Measurements from ENCODE around the gene PHC2.

Gene PHC2

DNA sequence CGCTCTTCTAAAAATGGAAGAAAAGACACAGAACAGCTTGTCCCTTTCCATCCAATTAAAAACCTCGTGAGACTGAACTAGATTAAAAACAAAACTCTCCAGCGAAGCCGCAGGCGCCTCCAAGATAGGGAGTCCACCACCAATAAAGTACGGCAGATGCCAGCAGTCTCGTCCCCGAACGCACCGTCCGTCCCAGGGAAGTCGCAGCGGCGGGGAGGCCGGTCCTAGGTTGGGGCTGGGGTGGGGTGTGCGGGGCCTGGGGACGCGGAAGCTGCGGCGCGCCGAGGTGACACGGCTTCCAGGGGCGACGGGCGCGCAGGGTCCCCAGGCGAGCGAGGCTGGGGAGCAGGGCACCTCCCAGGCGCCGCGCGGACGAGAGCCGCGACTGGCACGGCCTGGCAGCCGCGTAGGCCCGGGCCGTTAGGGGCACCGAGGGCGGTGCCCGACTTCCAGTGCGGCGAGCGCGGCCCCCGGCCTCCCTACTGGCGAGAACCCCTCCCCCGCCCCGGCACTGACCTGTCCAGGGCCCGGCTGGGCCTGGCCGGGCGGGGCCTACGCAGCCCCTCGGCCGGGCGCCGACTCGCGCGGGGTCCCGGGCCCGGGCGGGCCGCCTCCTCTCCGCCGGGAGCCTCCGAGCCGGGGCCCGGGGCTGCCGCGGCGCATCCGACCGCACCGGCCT, 81.7 kb downstream of the PHC2 start:
- DNase-seq (ENCODE audit: low read depth): peak; percentile 37

DNA sequence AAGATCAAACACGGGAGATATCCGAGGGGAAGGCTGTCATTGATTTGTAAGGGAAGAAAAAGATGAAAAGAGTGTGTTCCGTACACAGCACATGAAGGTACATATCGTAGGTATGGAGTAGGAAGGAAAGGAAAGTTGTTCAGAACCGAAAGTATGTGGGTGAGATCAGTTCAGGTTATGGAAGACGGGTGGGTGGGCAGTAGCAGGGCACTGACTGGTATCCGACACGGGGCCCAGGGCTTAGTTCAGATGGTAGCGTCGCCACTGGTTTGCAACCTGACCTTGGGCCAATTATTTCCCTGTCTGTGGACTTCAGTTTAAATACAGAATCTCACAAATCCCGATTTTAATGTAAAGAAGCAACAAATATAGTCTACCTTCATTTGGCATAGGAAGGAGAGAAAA, 82.2 kb downstream of the PHC2 start:
- DNase-seq (ENCODE audit: low read depth): no peak

GRCh38 chr1:33348194-33348593, 82.7 kb downstream of the PHC2 start:
- DNase-seq (ENCODE audit: low read depth): peak; percentile 39

GRCh38 chr1:33347650-33347992, 83.3 kb downstream of the PHC2 start:
- DNase-seq (ENCODE audit: low read depth): peak; percentile 65

- peak; percentile 90 for DNase-seq (ENCODE audit: low read depth)
Observed at GRCh38 chr1:33346927-33347649, 83.8 kb downstream of the PHC2 start.

- DNase-seq (ENCODE audit: low read depth): no peak
Observed at GRCh38 chr1:33346533-33346926, 84.4 kb downstream of the PHC2 start.

DNA sequence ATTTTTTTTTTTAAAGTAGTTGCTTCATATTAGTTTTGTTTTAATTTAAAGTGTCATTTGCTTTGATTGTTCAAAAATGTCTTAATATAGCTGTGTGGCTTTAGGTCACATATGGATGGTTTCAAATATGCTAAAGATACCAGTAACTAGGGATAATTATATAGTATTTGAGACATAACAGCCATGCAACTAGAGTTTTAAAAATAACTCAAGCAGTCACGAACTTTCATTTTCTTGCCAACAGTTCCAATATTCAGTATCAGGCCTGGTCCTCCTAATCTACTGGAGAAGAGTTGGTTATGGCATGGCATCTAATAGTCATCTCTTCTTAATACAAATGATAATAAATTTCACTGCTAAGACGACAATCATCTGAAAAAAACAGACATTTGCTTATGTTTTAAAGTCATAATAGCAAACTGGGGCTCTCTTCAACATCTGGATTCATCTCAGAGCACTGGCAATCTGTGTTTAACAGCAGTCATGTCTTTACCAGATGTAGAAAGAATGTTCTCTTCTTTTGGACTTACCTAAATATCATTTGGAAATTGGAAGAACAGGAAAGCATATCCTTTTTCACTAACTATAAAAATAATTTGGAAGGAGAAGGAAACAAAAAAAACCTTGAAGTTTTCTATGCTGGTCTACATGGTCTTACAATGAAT, 85.9 kb downstream of the PHC2 start:
- peak; percentile 39 for DNase-seq (ENCODE audit: low read depth)

GRCh38 chr1:33343539-33343938, 87.4 kb downstream of the PHC2 start:
- DNase-seq (ENCODE audit: low read depth): peak; percentile 69

- DNase-seq (ENCODE audit: low read depth): peak; percentile 98
Observed at GRCh38 chr1:33342041-33342723, 88.7 kb downstream of the PHC2 start.

DNA sequence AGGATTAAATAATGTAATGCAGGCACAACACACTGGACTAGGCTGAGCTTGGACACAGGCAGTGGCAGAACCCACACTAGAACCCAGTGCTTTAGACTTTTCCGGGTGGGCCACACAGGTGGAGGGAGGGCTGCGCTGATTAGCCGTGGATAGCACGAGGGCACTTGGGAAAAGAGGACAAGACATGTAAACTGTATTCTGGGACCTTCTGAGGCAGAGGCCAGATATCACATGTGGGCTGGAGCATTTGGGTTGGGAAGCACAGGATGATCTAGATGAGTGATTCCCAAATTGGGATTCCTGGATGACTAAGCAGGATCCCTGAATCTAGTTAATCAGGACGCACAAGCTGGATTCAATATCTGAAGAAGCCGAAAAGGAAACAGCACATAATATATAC, 89.7 kb downstream of the PHC2 start:
- DNase-seq (ENCODE audit: low read depth): no peak

GRCh38 chr1:33339413-33339812, 91.5 kb downstream of the PHC2 start:
- DNase-seq (ENCODE audit: low read depth): no peak

DNA sequence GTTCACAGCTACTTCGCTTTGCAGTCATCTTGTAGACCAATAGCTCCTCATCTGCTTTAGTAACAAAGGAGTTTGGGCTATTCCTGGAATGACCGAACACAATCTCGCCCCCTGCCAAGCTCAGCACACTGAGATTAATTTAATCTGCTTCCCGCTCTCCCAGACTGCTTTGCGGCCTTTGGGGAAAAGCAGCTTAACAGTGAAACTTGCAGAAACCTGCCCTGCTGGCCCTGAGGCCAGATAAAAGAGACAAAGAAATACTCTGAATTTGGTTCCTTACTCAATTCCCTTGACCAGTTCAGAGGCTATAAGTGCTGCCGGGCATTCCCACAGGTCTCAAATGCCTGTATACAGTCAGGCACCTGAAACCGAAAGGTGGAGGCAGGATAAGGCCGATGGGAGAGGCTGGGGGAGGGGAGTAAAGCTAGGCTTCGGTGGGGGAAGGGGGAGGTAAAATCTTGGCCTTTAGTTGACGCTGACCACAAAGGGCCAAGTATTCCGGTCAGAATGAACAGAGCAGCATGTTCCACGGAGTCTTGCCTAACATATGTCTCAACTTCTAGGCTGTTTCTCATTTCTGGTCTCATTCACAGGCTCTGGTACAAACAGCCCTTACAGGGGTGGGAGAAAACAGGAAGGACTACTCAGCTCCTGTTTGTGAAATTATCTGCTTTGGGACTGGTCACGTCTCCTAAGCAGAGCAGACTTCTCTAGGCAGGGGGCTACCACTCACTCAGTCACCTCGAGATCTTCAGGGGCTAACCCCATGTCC, 92.3 kb downstream of the PHC2 start:
- DNase-seq (ENCODE audit: low read depth): peak; percentile 95

GRCh38 chr1:33338048-33338439, 92.9 kb downstream of the PHC2 start:
- DNase-seq (ENCODE audit: low read depth): peak; percentile 84

DNA sequence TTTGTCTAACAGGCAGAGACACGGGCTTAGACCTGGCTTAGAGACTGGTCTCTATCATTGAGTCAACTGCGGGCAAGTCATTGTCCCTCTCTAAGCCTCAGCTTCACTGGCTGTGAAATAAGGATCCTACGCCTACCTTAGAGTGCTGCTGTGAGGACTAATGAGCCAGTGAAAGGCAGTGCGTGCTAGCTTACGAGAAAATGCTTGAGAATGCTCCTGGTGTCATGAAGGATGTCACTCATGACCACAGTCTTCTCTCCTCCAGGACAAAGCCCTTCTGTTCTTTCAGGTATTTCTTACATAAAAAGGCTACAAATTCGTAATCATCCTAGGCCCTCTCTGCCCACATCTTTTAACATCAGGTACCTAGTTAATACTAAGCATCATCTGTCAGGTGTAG, 93.5 kb downstream of the PHC2 start:
- DNase-seq (ENCODE audit: low read depth): no peak

DNA sequence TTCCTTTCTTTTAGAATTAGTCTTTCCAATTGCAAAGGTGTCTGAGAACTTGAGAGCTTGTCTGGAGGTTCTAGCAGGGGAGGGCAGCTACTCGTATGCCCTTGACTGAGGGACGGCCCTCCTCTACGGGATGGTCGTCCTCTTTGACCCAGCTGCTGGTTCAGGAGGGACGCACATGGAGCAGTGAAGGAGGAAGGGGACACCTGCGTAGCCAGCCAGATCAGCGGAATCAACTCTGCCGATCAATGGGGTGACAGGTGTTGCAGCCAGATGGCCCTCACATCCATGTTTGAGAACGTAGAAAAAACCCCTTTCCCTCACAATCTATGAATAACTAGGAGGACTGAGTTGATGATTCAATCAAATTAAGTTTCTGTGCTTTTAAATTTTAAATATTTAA, 94.3 kb downstream of the PHC2 start:
- DNase-seq (ENCODE audit: low read depth): no peak

DNA sequence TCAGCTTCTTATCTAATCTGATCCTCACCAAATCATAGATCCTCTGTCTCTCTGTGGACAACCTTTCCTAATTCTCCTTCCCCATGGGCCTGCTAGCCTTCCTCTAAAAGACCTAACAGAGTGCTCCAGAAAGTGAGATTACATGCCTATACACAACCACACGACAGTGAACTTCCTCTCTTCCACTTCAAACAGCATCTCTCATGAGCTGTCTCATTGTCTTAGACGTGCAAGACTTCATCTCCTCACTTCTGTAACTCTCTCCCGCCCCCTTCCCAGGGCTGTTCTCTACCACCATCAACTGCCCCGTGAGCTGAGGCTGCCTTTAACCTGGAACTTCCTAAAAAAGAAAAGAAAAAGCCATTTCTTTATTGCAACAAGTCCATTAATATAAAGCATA, 95.9 kb downstream of the PHC2 start:
- no peak for DNase-seq (ENCODE audit: low read depth)

GRCh38 chr1:33334081-33334552, 96.8 kb downstream of the PHC2 start:
- peak; percentile 95 for DNase-seq (ENCODE audit: low read depth)

GRCh38 chr1:33332881-33333280, 98.0 kb downstream of the PHC2 start:
- no peak for DNase-seq (ENCODE audit: low read depth)

DNA sequence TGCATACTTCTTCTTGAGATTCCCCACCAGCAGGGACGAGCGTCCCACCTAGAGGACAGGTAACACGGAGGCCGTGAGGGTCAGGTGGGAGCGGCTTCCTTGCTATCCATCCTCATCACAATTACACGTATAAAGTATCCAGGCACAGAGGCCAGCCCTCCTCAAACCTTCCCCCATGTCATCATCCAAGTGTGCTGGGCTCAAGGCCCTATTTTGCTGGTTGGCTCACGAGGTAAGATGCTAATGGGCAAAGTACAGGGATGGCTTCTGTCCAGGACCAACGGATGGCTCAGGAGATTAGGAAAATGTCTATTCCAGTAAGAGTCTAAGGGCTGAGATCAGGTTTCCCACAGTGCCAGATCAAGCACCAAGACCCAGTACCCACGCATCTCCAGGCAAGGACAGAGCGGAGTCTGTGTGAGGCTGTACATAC, 98.5 kb downstream of the PHC2 start:
- DNase-seq (ENCODE audit: low read depth): peak; percentile 96

GRCh38 chr1:33331444-33332356, 99.2 kb downstream of the PHC2 start:
- no peak for DNase-seq (ENCODE audit: low read depth)

DNA sequence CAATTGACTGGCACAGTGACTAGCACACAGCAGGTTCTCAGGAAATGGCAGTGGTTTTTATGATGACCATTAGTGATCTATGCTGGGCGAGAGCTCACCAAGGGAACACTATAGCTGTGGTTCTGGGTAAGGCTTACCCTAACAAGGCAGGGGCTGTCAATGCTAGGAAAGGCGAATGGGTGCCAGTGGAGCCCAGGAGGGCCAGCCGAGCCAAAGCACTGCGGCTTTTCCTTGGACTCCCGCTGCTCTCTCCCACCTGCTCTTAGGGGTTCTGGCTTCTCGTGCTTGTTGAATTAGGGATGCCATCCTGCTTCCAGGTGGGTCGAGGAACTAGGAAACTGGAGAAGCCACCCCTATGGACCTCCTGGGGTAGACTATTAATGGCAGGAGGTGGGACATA, 100.0 kb downstream of the PHC2 start:
- no peak for DNase-seq (ENCODE audit: low read depth)

Measured in fibroblast of gingiva (primary cell).